H1 (cell line): ENCODE measurements around the gene SCYL1.

Experiments used
- CEBPB ChIP-seq: IDR thresholded peaks from 2 replicates; pipeline ENCODE4 v1.6.1; 2012; ENCODE audit warnings: low read depth, low read length
- CTCF ChIP-seq, 3 experiments: IDR thresholded peaks; 1 replicate in 2 of 3; 2 replicates in 1 of 3; pipeline versions ENCODE4 v1.5.1 to v1.6.1; 2011; ENCODE audit warnings: low read length in 3 of 3, mild to moderate bottlenecking in 3 of 3, inconsistent platforms in 2 of 3, low read depth in 1 of 3, moderate library complexity in 1 of 3; ENCODE audit not compliant: insufficient read depth in 1 of 3; ENCODE audit errors: control extremely low read depth in 1 of 3
- EZH2 ChIP-seq: fragments of 200-600 bp; sonication (generic); IDR thresholded peaks from 2 replicates; pipeline ENCODE4 v1.7.1; 2012; ENCODE audit warnings: low read depth, mild to moderate bottlenecking, moderate library complexity, low read length, inconsistent platforms; ENCODE audit not compliant: severe bottlenecking
- GTF2F1 ChIP-seq: IDR thresholded peaks from 2 replicates; pipeline ENCODE4 v1.6.1; 2012; ENCODE audit warnings: low read depth, low read length, improper control_type of control experiment, borderline replicate concordance
- MAX ChIP-seq: IDR thresholded peaks from 2 replicates; pipeline ENCODE4 v1.6.1; 2012; ENCODE audit warnings: inconsistent platforms
- POLR2A ChIP-seq, 2 experiments: IDR thresholded peaks; 1 replicate in 1 of 2; 2 replicates in 1 of 2; pipeline ENCODE4 v1.6.1; 2011; ENCODE audit warnings: low read depth in 2 of 2, low read length in 2 of 2, mild to moderate bottlenecking in 2 of 2; ENCODE audit errors: control extremely low read depth in 1 of 2
- POLR2AphosphoS5 ChIP-seq: IDR thresholded peaks from 2 replicates; pipeline ENCODE4 v1.6.1; 2011; ENCODE audit warnings: low read depth, low read length
- RNF2 ChIP-seq: fragments of 200-900, 300-1000 bp; sonication (generic); IDR thresholded peaks from 2 replicates; pipeline ENCODE4 v1.7.1; 2016; ENCODE audit warnings: borderline replicate concordance, low read depth, mild to moderate bottlenecking, antibody characterized with exemption, low read length; ENCODE audit not compliant: poor library complexity, severe bottlenecking; ENCODE audit errors: missing control alignments

- TF ChIP-seq POLR2AphosphoS5 (no peak), CTCF (IDR thresholded peaks at IDR 0.05; ENCODE audit: control extremely low read depth in 1 of 3, insufficient read depth in 1 of 3, low read depth in 1 of 3, low read length in 3 of 3) (no peak), GTF2F1 (no peak), MAX (no peak), CEBPB (no peak), RNF2 (no peak), POLR2A (IDR thresholded peaks at IDR 0.05; ENCODE audit: control extremely low read depth in 1 of 2, low read depth in 2 of 2, low read length in 2 of 2) (no peak), EZH2 (no peak)
Measured at GRCh38 chr11:65502274-65502554, 22.7 kb upstream of the SCYL1 start.
